CD14-positive monocyte (primary cell): ENCODE measurements around the gene SLC6A11. TPM values are rescaled to one million over a fixed set of nuclear protein-coding genes. Genes with fewer than 3 reads are reported as not detected.

Experiments used
- DNase-seq, 3 donors: peaks; one replicate each; pipeline ENCODE4 v3.0.0-alpha.2; 2011 to 2022
- H2AFZ ChIP-seq: 2 replicates; pipeline ENCODE4 v1.6.0; 2012; ENCODE audit warnings: mild to moderate bottlenecking, low read depth, low read length, inconsistent platforms; ENCODE audit not compliant: insufficient read depth, poor library complexity, severe bottlenecking
- H3K27ac ChIP-seq, 2 donors: 1 replicate in 1 of 2; 2 replicates in 1 of 2; pipeline ENCODE4 v1.5.1; 2012 to 2013; ENCODE audit warnings: low read length in 2 of 2, control low read depth in 1 of 2, inconsistent platforms in 1 of 2, low read depth in 1 of 2, mild to moderate bottlenecking in 1 of 2
- H3K27me3 ChIP-seq, 2 donors: one replicate each; pipeline versions ENCODE4 v1.6.0 to v1.6.1; 2011 to 2013; ENCODE audit warnings: low read length in 2 of 2; ENCODE audit not compliant: control insufficient read depth in 2 of 2, insufficient read depth in 2 of 2
- H3K36me3 ChIP-seq, 2 donors: replicated peaks in 1 of 2; 1 replicate in 1 of 2; 2 replicates in 1 of 2; pipeline versions ENCODE4 v1.5.1 to v1.6.1; 2012 to 2013; ENCODE audit warnings: low read length in 2 of 2, control low read depth in 1 of 2, inconsistent platforms in 1 of 2, mild to moderate bottlenecking in 1 of 2; ENCODE audit not compliant: insufficient read depth in 2 of 2, control insufficient read depth in 1 of 2
- H3K4me1 ChIP-seq, 2 donors: 1 replicate in 1 of 2; 2 replicates in 1 of 2; pipeline versions ENCODE4 v1.5.1 to v1.6.1; 2012 to 2013; ENCODE audit warnings: low read length in 2 of 2, control low read depth in 1 of 2, inconsistent platforms in 1 of 2, mild to moderate bottlenecking in 1 of 2, moderate library complexity in 1 of 2; ENCODE audit not compliant: insufficient read depth in 2 of 2, control insufficient read depth in 1 of 2
- H3K4me2 ChIP-seq: replicated peaks from 2 replicates; pipeline ENCODE3; 2012; ENCODE audit warnings: low read length, moderate library complexity, mild to moderate bottlenecking; ENCODE audit not compliant: poor library complexity, severe bottlenecking; ENCODE audit errors: extremely low read depth
- H3K4me3 ChIP-seq, 3 experiments: fragments of 200-600 bp in 1 of 3; sonication (generic) in 1 of 3; replicated peaks in 1 of 3; 1 replicate in 2 of 3; 2 replicates in 1 of 3; pipeline ENCODE4 v1.5.1; 2011 to 2013; ENCODE audit warnings: low read length in 3 of 3, mild to moderate bottlenecking in 3 of 3, control low read depth in 2 of 3, low read depth in 2 of 3, inconsistent platforms in 1 of 3, moderate library complexity in 1 of 3
- H3K79me2 ChIP-seq: 2 replicates; pipeline ENCODE4 v1.6.0; 2012; ENCODE audit warnings: mild to moderate bottlenecking, control low read depth, inconsistent platforms, low read length, moderate library complexity; ENCODE audit not compliant: insufficient read depth
- H3K9ac ChIP-seq: 2 replicates; pipeline ENCODE4 v1.6.0; 2017; ENCODE audit warnings: low read length, mild to moderate bottlenecking; ENCODE audit not compliant: insufficient read depth, poor library complexity, severe bottlenecking
- H3K9me3 ChIP-seq, 2 donors: replicated peaks in 1 of 2; 1 replicate in 1 of 2; 2 replicates in 1 of 2; pipeline versions ENCODE4 v1.5.1 to v1.6.1; 2012 to 2013; ENCODE audit warnings: low read length in 2 of 2, control low read depth in 1 of 2; ENCODE audit not compliant: control insufficient read depth in 1 of 2, insufficient read depth in 1 of 2
- H4K20me1 ChIP-seq: 2 replicates; pipeline ENCODE4 v1.6.0; 2012; ENCODE audit warnings: mild to moderate bottlenecking, low read length, control low read depth, moderate library complexity; ENCODE audit not compliant: insufficient read depth
- H3K27ac Mint-ChIP-seq, 7 donors: one replicate each; pipeline ENCODE4 v1.8.0; 2020; ENCODE audit warnings: mild to moderate bottlenecking in 7 of 7, mixed read lengths in 7 of 7, moderate library complexity in 6 of 7, inconsistent platforms in 2 of 7
- H3K27me3 Mint-ChIP-seq, 3 donors: one replicate each; pipeline ENCODE4 v1.8.0; 2021 to 2022; ENCODE audit warnings: low read depth in 3 of 3, mild to moderate bottlenecking in 3 of 3, mixed read lengths in 3 of 3, moderate library complexity in 3 of 3, inconsistent platforms in 1 of 3
- H3K36me3 Mint-ChIP-seq, 2 donors: one replicate each; pipeline ENCODE4 v1.8.0; 2020; ENCODE audit warnings: mixed read lengths in 2 of 2, inconsistent platforms in 1 of 2, mild to moderate bottlenecking in 1 of 2
- H3K4me1 Mint-ChIP-seq: one replicate; pipeline ENCODE4 v1.8.0; 2020; ENCODE audit warnings: mild to moderate bottlenecking, mixed read lengths
- H3K4me3 Mint-ChIP-seq, 2 donors: one replicate each; pipeline ENCODE4 v1.8.0; 2020; ENCODE audit warnings: mild to moderate bottlenecking in 2 of 2, mixed read lengths in 2 of 2, moderate library complexity in 1 of 2
- H3K9me3 Mint-ChIP-seq, 7 donors: one replicate each; pipeline ENCODE4 v1.8.0; 2020 to 2022; ENCODE audit warnings: mixed read lengths in 7 of 7, mild to moderate bottlenecking in 6 of 7, moderate library complexity in 6 of 7, inconsistent platforms in 2 of 7
- WGBS: methylation state at CpG from one replicate; pipeline ENCODE4 v1.1.5; 2013; ENCODE audit warnings: missing lambda C conversion rate; ENCODE audit not compliant: insufficient coverage; 5-methylcytosine and 5-hydroxymethylcytosine counted together
- intact Hi-C, 2 donors: fragments of 100-400 bp; cut with micrococcal nuclease; formaldehyde crosslinking; loops; one replicate each; pipeline versions ENCODE4 v1.15.0 to v1.15.1; 2023
- polyA plus RNA-seq, 3 donors: library from polyadenylated mRNA; depleted of rRNA in 1 of 3; unstranded in 2 of 3; stranded (reverse) in 1 of 3; fragments of 300-500 nt in 2 of 3; fragments of >200 nt in 1 of 3; fragmentation: Illumina TruSeq in 2 of 3; gene quantifications; 1 replicate in 2 of 3; 2 replicates in 1 of 3; pipeline ENCODE4 v1.2.3, GENCODE V29; 2012 to 2021
- TF ChIP-seq, protein P1 (sequence below): fragments of 200-600 bp; IDR thresholded peaks from one replicate; pipeline ENCODE4 v1.8.0; 2022; ENCODE audit warnings: antibody characterized with exemption, mild to moderate bottlenecking

Gene SLC6A11
- polyA plus RNA-seq, 3 donors, result not detected

DNA sequence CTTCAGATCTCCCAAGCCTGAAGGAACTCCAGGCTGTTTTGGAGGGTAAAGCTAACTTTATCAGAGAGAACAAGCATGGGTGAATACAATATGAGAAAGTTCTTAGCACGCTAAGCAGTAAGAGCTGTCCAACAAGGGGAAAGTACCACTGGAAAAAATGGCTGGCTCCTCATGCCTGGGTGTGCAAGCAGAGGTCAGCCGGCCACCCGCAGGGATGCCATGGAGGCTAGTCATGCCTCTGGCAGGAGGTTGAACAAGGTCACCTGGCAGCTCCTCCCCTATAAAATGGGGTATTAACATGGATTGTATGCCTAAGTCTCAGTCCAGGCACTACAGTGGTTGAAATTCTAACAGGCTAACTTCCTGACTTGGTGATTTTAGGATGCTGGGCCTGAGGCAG lies 101.1 kb downstream of the SLC6A11 start:
- Histone ChIP-seq H3K4me2 (no peak overlapping the region), H3K36me3 (no peaks in the 10 kb centered on the region), H3K4me3 (no peak overlapping the region), H3K9ac (no peak overlapping the region), H3K79me2 (no peaks in the 10 kb centered on the region), H3K27me3 (no peaks in the 10 kb centered on the region), H3K27ac (no peak overlapping the region), H2AFZ (no peak overlapping the region), H3K4me1 (no peaks in the 10 kb centered on the region), H3K9me3 (no peaks in the 10 kb centered on the region), H4K20me1 (no peaks in the 10 kb centered on the region)
- Mint-ChIP-seq H3K27ac (no peak overlapping the region), H3K4me3 (no peak overlapping the region), H3K9me3 (peaks cover 0 to 3% (median 0%) of the 10 kb centered on the region in 7 donors), H3K36me3 (no peaks in the 10 kb centered on the region), H3K27me3 (peaks cover 3 to 7% (median 5%) of the 10 kb centered on the region in 3 donors), H3K4me1 (no peaks in the 10 kb centered on the region)
- TF ChIP-seq, protein P1, sequence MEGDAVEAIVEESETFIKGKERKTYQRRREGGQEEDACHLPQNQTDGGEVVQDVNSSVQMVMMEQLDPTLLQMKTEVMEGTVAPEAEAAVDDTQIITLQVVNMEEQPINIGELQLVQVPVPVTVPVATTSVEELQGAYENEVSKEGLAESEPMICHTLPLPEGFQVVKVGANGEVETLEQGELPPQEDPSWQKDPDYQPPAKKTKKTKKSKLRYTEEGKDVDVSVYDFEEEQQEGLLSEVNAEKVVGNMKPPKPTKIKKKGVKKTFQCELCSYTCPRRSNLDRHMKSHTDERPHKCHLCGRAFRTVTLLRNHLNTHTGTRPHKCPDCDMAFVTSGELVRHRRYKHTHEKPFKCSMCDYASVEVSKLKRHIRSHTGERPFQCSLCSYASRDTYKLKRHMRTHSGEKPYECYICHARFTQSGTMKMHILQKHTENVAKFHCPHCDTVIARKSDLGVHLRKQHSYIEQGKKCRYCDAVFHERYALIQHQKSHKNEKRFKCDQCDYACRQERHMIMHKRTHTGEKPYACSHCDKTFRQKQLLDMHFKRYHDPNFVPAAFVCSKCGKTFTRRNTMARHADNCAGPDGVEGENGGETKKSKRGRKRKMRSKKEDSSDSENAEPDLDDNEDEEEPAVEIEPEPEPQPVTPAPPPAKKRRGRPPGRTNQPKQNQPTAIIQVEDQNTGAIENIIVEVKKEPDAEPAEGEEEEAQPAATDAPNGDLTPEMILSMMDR, result no peak
- intact Hi-C loops, result no loop called here
- DNase-seq, result no peak
- 100% methylated on average over 3 of the region's 3 CpGs for WGBS

DNA sequence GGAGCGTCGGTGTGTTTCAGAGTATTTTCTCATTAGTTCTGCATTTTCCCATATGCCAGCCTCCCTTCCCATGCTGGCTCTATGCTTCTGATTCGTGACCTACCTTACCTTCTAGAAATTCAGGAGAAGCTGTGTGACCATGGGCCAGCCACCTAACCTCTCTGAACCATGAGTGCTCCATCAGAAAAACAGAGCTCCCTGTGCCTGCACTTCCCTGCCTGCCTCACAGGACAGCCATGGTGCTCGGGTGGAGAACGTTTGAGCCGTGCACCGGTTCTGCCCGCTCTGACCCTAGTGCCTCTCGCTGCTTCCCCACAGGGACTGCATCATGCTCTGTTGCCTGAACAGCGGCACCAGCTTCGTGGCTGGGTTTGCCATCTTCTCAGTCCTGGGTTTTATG lies 102.0 kb downstream of the SLC6A11 start:
- H3K79me2 ChIP-seq, result no peaks in the 10 kb centered on the region
- Mint-ChIP-seq H3K4me3 (no peak overlapping the region), H3K27me3 (peaks cover 5 to 10% (median 6%) of the 10 kb centered on the region in 3 donors), H3K4me1 (no peaks in the 10 kb centered on the region), H3K9me3 (peaks cover 0 to 3% (median 0%) of the 10 kb centered on the region in 7 donors), H3K27ac (no peak overlapping the region), H3K36me3 (no peaks in the 10 kb centered on the region)
- H3K36me3 ChIP-seq, result no peaks in the 10 kb centered on the region
- TF ChIP-seq, protein P1, result no peak
- H3K27me3 ChIP-seq, result peaks cover 0 to 2% of the 10 kb centered on the region in 2 donors
- WGBS, result 94% methylated on average over 9 of the region's 11 CpGs
- no peaks in the 10 kb centered on the region for H3K4me1 ChIP-seq
- no peak overlapping the region for H3K4me2 ChIP-seq
- H4K20me1 ChIP-seq, result no peaks in the 10 kb centered on the region
- intact Hi-C loops, result no loop called here
- H3K4me3 ChIP-seq, result no peak overlapping the region
- no peak overlapping the region for H3K9ac ChIP-seq
- no peak overlapping the region for H2AFZ ChIP-seq
- H3K9me3 ChIP-seq, result no peaks in the 10 kb centered on the region
- H3K27ac ChIP-seq, result no peak overlapping the region
- DNase-seq, result no peak
